Measurements from ENCODE around the gene PIK3R3. TPM values are rescaled to one million over a fixed set of nuclear protein-coding genes. Genes with fewer than 3 reads are reported as not detected.

The PIK3R3 gene
- total RNA-seq, 1 experiment from 2014 or later: 3.6 TPM

DNA sequence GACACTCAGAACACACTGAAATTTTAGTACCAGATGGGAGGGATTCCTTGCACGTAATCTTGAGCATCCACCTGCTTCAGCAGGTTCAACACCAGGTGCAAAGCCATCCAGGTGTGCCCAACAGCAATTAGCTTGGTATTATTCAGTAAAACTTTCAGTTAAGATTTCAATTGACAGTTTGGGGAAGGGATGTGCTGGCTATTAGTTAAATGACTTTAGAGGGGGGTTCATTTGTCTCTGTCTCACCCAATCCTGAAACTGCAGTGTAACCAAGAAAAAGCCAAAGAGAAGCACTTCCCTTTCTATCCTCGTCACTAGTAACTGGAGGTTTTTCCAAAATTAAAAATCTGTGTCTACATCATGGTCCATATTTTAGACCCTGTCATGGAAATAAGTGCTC lies 90.9 kb downstream of the PIK3R3 start:
- ChIA-PET POLR2A (no interaction called here), CTCF (interaction anchor here (1.2 kb wide), 1 partner anchor 182 kb away, joined by 5 read pairs; no protein-coding TSS in a partner anchor)
- Histone ChIP-seq H3K4me3 (ENCODE audit: low read depth, low read length) (no peak overlapping the region), H3K27me3 (replicated peaks; ENCODE audit: control insufficient read depth, insufficient read depth, low read length) (no peaks in the 10 kb centered on the region), H3K9me3 (no peaks in the 10 kb centered on the region), H3K4me1 (no peaks in the 10 kb centered on the region), H3K36me3 (ENCODE audit: control insufficient read depth, insufficient read depth, low read length) (no peaks in the 10 kb centered on the region)
- TF ChIP-seq, protein P1, sequence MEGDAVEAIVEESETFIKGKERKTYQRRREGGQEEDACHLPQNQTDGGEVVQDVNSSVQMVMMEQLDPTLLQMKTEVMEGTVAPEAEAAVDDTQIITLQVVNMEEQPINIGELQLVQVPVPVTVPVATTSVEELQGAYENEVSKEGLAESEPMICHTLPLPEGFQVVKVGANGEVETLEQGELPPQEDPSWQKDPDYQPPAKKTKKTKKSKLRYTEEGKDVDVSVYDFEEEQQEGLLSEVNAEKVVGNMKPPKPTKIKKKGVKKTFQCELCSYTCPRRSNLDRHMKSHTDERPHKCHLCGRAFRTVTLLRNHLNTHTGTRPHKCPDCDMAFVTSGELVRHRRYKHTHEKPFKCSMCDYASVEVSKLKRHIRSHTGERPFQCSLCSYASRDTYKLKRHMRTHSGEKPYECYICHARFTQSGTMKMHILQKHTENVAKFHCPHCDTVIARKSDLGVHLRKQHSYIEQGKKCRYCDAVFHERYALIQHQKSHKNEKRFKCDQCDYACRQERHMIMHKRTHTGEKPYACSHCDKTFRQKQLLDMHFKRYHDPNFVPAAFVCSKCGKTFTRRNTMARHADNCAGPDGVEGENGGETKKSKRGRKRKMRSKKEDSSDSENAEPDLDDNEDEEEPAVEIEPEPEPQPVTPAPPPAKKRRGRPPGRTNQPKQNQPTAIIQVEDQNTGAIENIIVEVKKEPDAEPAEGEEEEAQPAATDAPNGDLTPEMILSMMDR (IDR thresholded peaks at IDR 0.05; ENCODE audit: insufficient read depth in 1 of 2, low read depth in 1 of 2, low read length in 1 of 2, severe bottlenecking in 1 of 2, unreplicated experiment in 1 of 2): no peak
- no peak overlapping the region for H3K4me3 Mint-ChIP-seq (ENCODE audit: unreplicated experiment)
- no TSS peak for BruUV-seq (replicated peaks)
- H3K36me3 Mint-ChIP-seq (ENCODE audit: insufficient read depth, unreplicated experiment): peaks cover 7% of the 10 kb centered on the region
- H3K27ac Mint-ChIP-seq (ENCODE audit: unreplicated experiment): no peak overlapping the region
- DNase-seq: no peak
- intact Hi-C loops (cut with micrococcal nuclease; ENCODE audit: unreplicated experiment): no loop called here
- H3K27me3 Mint-ChIP-seq (ENCODE audit: insufficient read depth, unreplicated experiment): no peaks in the 10 kb centered on the region
- no peaks in the 10 kb centered on the region for H3K4me1 Mint-ChIP-seq (ENCODE audit: low read depth, unreplicated experiment)
- no peaks in the 10 kb centered on the region for H3K9me3 Mint-ChIP-seq (ENCODE audit: unreplicated experiment)

DNA sequence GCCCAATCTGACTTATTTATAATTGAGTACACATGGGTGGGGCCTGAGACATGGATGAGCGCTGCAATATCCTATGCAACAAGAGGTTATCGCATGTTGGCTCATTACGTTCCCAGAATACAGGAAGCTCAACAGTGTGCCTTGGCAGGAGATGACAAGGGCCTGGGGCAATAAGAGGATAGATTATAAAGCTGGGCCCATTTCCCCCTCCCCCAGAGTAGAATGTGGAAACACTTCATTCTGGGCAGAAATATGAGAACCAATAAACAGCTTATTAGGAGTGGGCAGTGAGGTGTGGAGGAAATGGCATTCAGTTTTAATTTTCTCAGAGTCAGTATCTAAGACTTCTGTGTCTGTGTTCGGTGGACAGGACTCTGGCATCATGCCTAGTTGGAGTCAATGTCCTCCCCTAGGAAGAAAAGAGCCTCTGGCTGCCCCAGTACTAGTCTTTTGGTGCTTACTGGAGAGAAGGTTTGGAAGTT lies 92.8 kb downstream of the PIK3R3 start:
- no peak overlapping the region for H3K27ac Mint-ChIP-seq (ENCODE audit: unreplicated experiment)
- TF ChIP-seq, protein P1 (IDR thresholded peaks at IDR 0.05; ENCODE audit: insufficient read depth in 1 of 2, low read depth in 1 of 2, low read length in 1 of 2, severe bottlenecking in 1 of 2, unreplicated experiment in 1 of 2): no peak
- Histone ChIP-seq H3K4me1 (no peaks in the 10 kb centered on the region), H3K27me3 (replicated peaks; ENCODE audit: control insufficient read depth, insufficient read depth, low read length) (no peaks in the 10 kb centered on the region), H3K36me3 (ENCODE audit: control insufficient read depth, insufficient read depth, low read length) (no peaks in the 10 kb centered on the region), H3K9me3 (no peaks in the 10 kb centered on the region), H3K4me3 (ENCODE audit: low read depth, low read length) (no peak overlapping the region)
- no peak overlapping the region for H3K4me3 Mint-ChIP-seq (ENCODE audit: unreplicated experiment)
- H3K4me1 Mint-ChIP-seq (ENCODE audit: low read depth, unreplicated experiment): no peaks in the 10 kb centered on the region
- no TSS peak for BruUV-seq (replicated peaks)
- ChIA-PET CTCF (no interaction called here), POLR2A (no interaction called here)
- DNase-seq: no peak
- no peaks in the 10 kb centered on the region for H3K27me3 Mint-ChIP-seq (ENCODE audit: insufficient read depth, unreplicated experiment)
- intact Hi-C loops (cut with micrococcal nuclease; ENCODE audit: unreplicated experiment): no loop called here
- no peaks in the 10 kb centered on the region for H3K9me3 Mint-ChIP-seq (ENCODE audit: unreplicated experiment)
- peaks cover 12% of the 10 kb centered on the region for H3K36me3 Mint-ChIP-seq (ENCODE audit: insufficient read depth, unreplicated experiment)

DNA sequence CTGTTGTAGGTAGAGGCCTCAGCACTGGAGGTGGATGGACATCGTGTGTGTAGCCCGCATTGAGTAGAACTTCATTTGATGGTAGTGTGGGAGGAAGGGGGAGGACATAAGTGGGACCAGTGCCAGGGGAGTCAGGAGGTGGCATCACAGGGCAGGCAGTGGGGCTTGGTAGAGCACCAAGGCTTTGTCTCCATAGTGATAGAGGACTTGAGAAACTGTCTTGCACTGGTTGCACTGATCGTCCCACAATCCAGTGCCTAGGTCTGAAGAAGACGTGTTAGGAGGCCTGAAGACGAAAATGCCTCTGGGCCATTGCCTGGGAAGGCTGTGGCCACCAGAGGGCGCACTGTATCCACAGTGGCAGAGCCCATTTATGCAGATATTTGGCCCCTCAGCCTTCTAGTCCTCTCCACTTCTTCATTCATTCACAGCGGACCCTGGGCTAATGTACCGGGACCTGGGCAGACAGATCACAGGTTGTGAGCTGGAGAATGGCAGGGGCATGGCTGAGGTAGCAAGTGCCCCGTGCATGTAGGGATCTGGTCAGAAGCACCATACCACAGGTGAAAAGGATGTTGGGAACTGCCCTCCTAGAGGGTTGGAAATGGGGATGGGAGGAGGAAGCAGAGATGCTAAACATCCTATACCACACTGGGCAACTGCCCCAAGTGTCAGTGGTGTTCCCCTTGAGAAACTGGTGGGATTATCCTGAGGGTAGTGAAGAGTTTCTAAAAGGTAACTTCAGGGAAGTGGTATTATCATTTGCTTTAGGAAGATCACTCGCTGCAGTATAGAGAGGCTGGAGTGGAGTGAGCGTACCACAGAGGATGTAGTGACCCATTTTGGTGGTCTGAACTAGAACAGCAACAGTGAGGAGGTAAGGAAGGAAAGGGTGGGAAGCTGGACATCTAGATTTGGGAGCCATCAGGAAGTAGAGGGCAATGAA lies 95.3 kb downstream of the PIK3R3 start:
- TF ChIP-seq, protein P1 (IDR thresholded peaks at IDR 0.05; ENCODE audit: insufficient read depth in 1 of 2, low read depth in 1 of 2, low read length in 1 of 2, severe bottlenecking in 1 of 2, unreplicated experiment in 1 of 2): peak; percentile 77 to 90
- H3K4me3 ChIP-seq (ENCODE audit: low read depth, low read length): no peak overlapping the region
- no peak overlapping the region for H3K4me3 Mint-ChIP-seq (ENCODE audit: unreplicated experiment)
- intact Hi-C loops (cut with micrococcal nuclease; ENCODE audit: unreplicated experiment): loop anchor here (1.0 to 2.0 kb wide), 3 partner anchors 96 to 186 kb away; partner anchors contain the start of gene PIK3R3
- POLR2A ChIA-PET: no interaction called here
- H3K27me3 Mint-ChIP-seq (ENCODE audit: insufficient read depth, unreplicated experiment): no peaks in the 10 kb centered on the region
- no peak overlapping the region for H3K27ac Mint-ChIP-seq (ENCODE audit: unreplicated experiment)
- CTCF ChIA-PET: interaction anchor here (1.0 to 1.6 kb wide), 2 partner anchors 142 to 186 kb away, joined by 3 to 6 read pairs; no protein-coding TSS in a partner anchor
- H3K9me3 Mint-ChIP-seq (ENCODE audit: unreplicated experiment): no peaks in the 10 kb centered on the region
- BruUV-seq (replicated peaks): no TSS peak
- H3K4me1 ChIP-seq: no peaks in the 10 kb centered on the region
- peak; percentile 74 to 80 for DNase-seq
- H3K36me3 ChIP-seq (ENCODE audit: control insufficient read depth, insufficient read depth, low read length): no peaks in the 10 kb centered on the region
- no peaks in the 10 kb centered on the region for H3K27me3 ChIP-seq (replicated peaks; ENCODE audit: control insufficient read depth, insufficient read depth, low read length)
- peaks cover 17% of the 10 kb centered on the region for H3K36me3 Mint-ChIP-seq (ENCODE audit: insufficient read depth, unreplicated experiment)
- H3K4me1 Mint-ChIP-seq (ENCODE audit: low read depth, unreplicated experiment): no peaks in the 10 kb centered on the region
- no peaks in the 10 kb centered on the region for H3K9me3 ChIP-seq
